ENCODE measurements around the gene ZFP36.
A peak's percentile ranks its signal among the peaks of the same experiment; 100 is the strongest.
"Not testable (repeated sequence)": the region's sequence is repeated elsewhere in the genome, so short reads cannot be mapped to it uniquely, and the experiment has no call there.

ZFP36 gene, protein sequence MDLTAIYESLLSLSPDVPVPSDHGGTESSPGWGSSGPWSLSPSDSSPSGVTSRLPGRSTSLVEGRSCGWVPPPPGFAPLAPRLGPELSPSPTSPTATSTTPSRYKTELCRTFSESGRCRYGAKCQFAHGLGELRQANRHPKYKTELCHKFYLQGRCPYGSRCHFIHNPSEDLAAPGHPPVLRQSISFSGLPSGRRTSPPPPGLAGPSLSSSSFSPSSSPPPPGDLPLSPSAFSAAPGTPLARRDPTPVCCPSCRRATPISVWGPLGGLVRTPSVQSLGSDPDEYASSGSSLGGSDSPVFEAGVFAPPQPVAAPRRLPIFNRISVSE

DNA sequence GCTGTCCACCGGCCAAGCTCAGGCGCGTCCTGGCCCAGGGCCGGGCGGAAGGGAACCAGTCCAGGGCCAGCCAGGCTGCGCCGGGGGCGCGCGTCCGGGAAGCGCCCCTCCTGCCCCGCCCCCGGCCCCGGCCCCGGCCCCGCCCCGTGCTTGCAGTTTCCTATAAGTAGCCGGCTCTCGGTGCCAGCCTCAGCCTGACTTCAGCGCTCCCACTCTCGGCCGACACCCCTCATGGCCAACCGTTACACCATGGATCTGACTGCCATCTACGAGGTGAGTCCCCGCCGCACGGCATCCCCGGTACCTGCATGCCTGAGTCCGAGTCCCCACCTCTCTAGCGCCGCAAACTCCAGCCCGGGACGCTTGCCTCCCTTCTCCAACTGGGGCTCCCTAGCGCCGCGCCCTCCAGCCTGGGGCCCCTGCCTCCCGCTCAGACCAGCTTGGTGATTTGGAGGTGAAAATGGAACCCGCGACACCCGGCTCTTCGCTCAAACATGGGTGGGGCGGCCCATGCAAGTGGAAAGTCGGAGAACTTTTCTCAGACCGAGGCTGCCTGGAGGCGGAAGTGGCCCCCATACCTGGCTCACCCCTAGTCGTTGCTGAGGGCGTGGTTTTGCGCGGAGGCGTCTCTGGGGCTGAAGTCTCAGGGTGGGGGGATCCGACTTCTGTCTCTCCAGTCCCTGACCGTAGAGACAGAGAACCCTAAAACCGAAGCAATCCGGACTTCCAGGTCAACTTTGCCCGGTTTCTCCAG, at the start of gene ZFP36:
Gene ZFP36, plus strand, starts transcription at position 192 of the 754 bp plus-strand sequence. Its CDS starts 58 bp downstream, at position 250.
- DNase-seq, result peak in 53 of 56 donors; percentile 33 to 95 (median 70)

- DNase-seq, result no peak
Measured at GRCh38 chr19:39359026-39359425, 47.6 kb upstream of the ZFP36 start.

DNA sequence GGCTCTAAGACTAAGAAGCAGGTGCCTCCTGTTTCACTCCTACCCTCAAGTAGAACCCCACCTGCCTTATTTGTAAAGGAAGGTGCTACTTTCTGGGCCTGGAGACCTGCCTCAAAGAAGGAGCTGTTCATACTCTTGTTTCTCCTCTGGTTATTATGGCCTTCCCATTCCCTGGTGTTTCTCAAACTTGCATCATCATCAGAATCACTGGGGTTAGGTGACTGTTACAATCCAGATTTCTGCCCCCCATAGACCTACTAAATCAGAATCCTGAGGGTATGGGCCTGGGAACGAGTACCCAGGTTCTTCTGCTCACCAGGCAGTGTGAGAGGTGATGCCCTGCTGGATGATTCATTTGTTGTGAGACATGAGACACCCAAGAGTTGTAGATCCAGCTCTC, 46.0 kb upstream of the ZFP36 start:
- no peak for DNase-seq

- peak in 1 of 56 donors; percentile 16 for DNase-seq
Measured at GRCh38 chr19:39362682-39363657, 43.7 kb upstream of the ZFP36 start.

GRCh38 chr19:39363901-39364457, 42.7 kb upstream of the ZFP36 start:
- peak in 54 of 56 donors; percentile 10 to 96 (median 78) for DNase-seq

- DNase-seq, result no peak
Measured at GRCh38 chr19:39365531-39365930, 41.1 kb upstream of the ZFP36 start.

- DNase-seq, result no peak
Measured at GRCh38 chr19:39369200-39369599, 37.4 kb upstream of the ZFP36 start.

DNA sequence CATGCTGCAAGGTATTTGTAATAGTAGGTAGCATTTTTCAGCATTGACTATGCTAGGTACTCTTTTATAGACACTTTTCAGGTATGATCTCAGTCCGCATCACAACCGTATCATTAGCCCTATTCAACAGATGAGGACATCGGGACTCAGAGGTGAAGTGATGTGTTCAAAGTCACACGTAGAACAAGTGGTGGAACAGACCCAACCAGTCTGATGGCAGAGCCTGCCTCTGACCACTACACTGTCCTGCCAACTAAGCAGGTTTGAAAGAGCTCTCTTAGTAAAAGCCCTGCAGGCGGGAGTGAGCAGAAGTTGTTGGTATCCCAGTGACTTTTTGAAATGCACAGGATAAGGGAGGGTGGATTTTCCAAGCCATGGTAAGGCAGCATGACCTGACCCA, 35.9 kb upstream of the ZFP36 start:
- no peak for DNase-seq

GRCh38 chr19:39372047-39372802, 34.4 kb upstream of the ZFP36 start:
- DNase-seq, result peak in 45 of 56 donors; percentile 4 to 78 (median 42)

- peak in 9 of 56 donors; percentile 7 to 56 (median 17) for DNase-seq
Measured at GRCh38 chr19:39372941-39373340, 33.7 kb upstream of the ZFP36 start.

DNA sequence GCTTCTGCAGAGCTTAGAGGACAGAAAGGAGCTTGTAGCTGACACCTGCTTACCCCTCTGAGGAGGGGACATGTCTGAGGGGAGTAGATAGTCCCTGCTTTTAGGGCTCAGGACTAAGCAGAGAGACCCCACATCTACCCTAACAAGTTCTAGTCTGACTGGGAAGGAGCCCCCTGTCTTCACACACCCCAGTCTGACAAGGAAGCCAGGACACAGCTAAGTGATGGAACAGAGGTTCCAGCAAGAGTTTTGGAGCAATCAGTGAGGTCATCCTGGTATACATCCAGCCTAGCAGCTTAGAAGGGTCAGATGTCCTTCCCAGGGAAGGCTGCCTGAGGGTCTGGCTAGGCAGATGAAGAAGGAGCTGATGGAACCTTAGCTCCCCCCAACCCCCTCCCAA, 30.7 kb upstream of the ZFP36 start:
- DNase-seq, result no peak

DNA sequence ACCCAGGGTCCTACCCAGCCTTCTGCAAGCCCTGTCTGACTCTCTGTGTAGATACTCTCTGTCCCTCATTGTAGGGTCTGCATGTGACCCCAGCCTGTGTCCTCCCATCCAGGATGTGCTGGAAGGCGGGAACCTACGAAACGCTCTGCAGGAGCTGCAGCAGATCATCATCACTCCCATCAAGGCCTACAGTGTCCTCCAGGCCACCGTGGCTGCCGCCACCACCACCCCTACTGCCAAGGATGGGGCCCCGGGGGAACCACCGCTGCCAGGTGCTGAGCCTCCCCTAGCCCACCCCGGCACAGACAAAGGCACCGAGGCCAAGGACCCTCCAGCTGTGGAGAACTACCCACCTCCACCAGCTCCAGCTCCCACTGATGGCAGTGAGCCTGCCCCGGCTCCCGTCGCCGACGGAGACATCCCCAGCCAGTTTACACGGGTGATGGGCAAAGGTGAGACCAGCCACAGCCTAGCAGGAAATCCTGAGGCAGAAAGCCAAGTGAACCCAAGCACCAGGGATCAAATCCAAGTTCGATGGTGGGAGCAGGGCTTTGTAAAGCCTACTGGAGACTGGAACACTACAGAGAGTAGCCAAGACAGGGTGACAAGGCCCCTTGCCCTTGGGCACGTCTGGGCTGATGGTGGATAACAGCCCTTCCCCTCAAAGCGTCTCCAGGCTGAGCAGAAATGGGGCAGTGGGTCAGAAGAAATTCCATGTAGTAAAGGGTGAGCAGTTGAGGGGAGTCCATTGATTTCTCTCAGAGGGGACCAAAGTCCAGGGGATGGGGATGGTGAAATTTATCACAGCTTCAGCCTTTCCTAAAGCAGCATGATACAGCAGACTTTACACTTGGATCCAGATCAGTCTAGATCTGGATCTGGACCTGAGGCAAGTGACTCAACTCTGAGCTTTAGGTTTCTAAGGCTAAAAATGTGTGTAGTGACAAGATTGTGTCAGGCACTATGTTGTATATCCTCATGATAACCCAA, 29.0 kb upstream of the ZFP36 start:
- DNase-seq, result no peak

GRCh38 chr19:39379366-39379765, 27.3 kb upstream of the ZFP36 start:
- DNase-seq, result not testable (repeated sequence)

DNA sequence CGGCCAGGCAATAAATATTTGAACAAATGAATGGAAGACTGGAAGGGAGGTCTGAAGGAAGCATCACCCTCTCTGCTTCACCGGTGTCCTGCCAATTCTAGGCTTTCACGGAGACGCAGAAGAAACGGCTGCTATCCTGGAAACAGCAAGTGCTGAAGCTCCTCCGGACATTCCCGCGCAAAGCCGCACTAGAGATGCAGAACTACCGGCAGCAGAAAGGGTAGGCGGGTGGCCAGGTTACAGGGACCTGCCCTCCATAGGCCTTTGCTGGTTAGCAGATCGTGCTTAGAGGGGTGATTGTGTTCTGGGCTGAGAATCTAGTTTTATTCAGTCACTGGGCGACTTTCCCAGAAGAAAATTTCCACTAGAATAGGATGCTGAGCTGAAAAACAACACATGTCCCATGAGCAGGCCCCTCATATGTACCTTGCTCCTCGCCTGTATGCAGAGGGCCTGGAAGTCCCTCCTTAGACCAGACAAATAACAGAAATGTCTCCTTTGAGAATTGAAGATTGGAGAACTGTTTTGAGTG, 26.7 kb upstream of the ZFP36 start:
- peak in 6 of 56 donors; percentile 4 to 53 (median 18) for DNase-seq

GRCh38 chr19:39380521-39381502, 25.8 kb upstream of the ZFP36 start:
- no peak for DNase-seq

DNA sequence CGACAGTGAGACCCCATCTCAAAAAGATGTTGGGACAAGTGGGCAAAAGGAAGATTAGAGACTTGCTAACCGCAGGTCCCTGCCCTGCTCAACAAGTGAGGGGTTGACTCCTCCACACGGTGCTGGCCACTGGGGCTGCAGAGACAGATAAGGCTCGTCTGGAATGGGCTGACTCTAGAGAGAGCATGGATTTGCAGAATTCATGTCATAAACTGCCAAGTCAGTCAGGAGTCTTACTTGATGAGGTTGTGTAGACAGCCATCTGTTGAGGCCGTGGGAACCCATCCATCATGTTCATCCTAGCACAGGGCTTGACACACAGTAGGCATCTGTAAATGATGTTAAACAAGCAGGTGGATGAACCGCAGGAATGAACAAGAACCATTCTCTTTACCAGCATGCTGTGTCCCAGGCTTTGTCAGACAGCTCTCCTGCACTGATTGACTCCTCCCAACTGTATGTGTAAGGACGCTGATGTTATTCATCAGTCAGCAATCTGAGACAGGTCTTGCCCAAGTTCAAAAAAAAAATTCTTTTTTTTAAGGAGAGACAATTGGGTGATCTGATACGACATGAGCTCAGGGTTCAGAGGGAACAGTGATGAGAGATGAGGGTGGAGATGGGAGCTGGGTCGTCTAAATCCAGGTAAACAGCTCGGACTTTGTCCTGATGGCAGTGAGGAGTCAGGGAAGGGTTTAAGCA, 24.6 kb upstream of the ZFP36 start:
- DNase-seq, result no peak
